GM12875 (cell line): ENCODE data around the gene GIPR.
"Not testable (repeated sequence)": the region's sequence is repeated elsewhere in the genome, so short reads cannot be mapped to it uniquely, and the experiment has no call there.

Experiments
- H3K4me3 ChIP-seq: one replicate; pipeline ENCODE4 v1.5.1; 2011; ENCODE audit warnings: low read depth, low read length, control low read depth
- CTCF ChIP-seq: IDR thresholded peaks from 2 replicates; pipeline ENCODE4 v1.5.1; 2011; ENCODE audit warnings: low read depth, mild to moderate bottlenecking, control low read depth, inconsistent platforms, low read length, moderate library complexity, borderline replicate concordance; ENCODE audit not compliant: insufficient read depth

Gene GIPR

GRCh38 chr19:45681391-45682015, 13.5 kb downstream of the GIPR start:
- peak overlapping the region; percentile 3 for H3K4me3 ChIP-seq
- peak; percentile 99 for TF ChIP-seq CTCF

DNA sequence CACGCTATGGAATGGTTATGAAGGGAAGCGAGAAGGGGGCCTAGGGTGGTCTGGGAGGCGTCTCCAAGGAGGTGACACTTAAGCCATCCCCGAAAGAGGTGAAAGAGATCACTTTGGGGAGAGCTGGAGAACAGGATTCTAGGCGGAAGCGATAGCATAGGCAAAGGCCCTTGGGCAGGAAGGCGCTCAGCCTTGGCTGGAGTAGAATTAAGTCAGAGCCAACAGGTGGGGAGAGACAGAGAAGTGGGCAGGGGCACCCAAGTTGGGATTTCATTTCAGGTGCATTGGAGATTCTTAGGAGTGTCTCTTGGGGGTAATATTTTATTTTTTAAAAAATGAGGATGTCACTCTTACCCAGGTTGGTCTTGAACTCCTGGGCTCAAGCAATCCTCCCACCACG, 14.1 kb downstream of the GIPR start:
- H3K4me3 ChIP-seq, result no peak overlapping the region
- no peak for TF ChIP-seq CTCF

- no peak for TF ChIP-seq CTCF
- no peak overlapping the region for H3K4me3 ChIP-seq
Measured at GRCh38 chr19:45682908-45683307, 14.9 kb downstream of the GIPR start.

GRCh38 chr19:45685045-45685444, 17.0 kb downstream of the GIPR start:
- not testable (repeated sequence) for H3K4me3 ChIP-seq

DNA sequence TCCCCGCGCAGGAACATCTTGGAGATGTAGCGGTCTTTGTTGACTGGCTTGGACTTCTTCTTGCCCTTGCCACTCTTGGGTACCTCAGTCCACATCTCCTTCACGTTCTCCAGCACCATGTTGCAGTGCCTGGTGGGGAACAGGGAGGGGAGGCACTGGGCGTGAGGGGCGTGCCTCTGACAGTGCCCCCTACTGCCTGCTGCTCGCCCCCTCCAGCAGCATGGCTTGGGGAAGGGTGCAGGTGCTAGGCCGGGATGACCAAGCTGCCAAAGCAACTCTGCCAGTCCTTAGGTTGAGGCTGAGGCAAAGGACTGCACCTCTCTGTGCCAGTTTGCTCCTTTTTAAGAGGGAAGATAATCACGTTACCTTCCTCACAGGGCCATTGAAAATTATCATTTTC, 19.6 kb downstream of the GIPR start:
- H3K4me3 ChIP-seq, result no peak overlapping the region
- no peak for TF ChIP-seq CTCF

GRCh38 chr19:45691516-45692186, 23.6 kb downstream of the GIPR start, which contains the start of gene SNRPD2:
Gene SNRPD2, minus strand, starts transcription at chr19:45691953. Its CDS starts 65 bp downstream, at chr19:45691888.
- H3K4me3 ChIP-seq, result peak within 1 kb of the TSS; percentile 85
- no peak for TF ChIP-seq CTCF

GRCh38 chr19:45692187-45693105, 24.4 kb downstream of the GIPR start, which contains the start of gene QPCTL:
Gene QPCTL, plus strand, starts transcription at chr19:45692666. Its CDS starts 38 bp downstream, at chr19:45692704.
- peak within 1 kb of the TSS; percentile 85 for H3K4me3 ChIP-seq
- TF ChIP-seq CTCF, result no peak
